ENCODE measurements around the gene CBLB.

CBLB gene

DNA sequence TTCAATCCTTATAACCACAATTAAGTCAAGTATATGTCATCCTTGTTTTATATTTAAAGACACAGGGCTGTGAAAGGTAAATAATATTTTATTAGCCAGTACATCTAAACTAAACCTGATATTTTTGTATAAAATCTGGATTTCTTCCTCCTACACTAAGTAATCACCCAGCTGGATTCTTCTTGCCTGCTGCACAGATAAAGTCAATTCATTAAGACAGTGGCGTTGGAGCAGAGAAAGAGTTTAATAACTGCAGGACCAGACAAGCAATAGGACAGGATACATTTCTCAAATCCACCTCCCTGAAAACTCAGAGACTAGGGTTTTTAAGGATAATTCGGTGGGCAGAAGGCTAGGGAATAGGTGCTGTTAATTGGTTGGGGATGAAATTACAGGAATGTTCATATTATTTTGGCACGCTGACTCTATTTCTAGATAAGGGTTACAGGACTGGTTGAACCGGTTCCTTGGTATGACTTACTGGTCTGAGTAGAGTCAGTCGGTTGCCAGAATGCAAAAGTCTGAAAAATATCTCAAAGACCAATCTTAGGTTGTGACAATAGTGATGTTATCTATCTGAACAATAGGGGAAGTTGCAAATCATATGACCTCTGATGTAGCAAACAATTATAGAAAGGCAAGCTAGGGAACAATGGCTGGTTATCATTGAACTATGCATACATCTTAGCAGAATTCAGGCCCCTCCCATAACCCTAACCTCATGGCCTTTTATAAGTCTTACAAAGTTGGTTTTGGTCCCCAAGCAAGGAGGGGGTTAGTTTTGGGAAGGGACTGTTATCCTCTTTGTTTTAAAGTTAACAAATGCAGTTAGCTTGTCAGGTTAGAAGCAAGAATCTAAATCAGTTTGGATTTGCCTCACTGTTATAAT lies 257.3 kb downstream of the CBLB start:
- DNase-seq, result no peak

- no peak for DNase-seq
These were observed 258.3 kb downstream of the CBLB start for GRCh38 chr3:105610473-105610872.

DNA sequence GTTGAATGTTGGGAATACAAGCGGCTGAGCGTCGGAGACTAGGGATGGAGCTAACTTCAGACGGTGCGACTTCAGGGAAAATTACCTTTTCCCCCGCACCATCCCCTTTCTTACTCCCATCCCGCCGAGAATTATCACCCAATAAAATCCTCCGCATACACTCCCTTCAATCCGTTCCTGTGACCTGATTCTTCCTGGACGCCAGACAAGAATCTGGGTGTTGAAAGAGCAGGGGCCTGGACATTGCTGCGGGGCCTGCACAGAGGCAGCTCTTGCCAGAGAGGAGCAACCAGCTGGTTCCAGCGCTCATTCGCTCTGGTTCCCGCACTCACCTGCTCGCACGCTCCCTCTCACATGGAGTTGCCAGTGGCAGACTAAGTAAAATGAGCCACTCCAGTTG lies 260.2 kb downstream of the CBLB start:
- no peak for DNase-seq

- DNase-seq, result no peak
These were observed 262.8 kb downstream of the CBLB start for GRCh38 chr3:105606016-105606415.

All from activated CD4-positive, alpha-beta T cell treated with anti-CD3 and anti-CD28 coated beads for 1 hour (primary cell).